Activated CD4-positive, alpha-beta memory T cell treated with anti-CD3 and anti-CD28 coated beads, Interleukin-2, amount 10 ng/mL, durations not matched to agents 7 days and 5 days (primary cell): ENCODE data around the gene NRTN. TPM values are rescaled to one million over a fixed set of nuclear protein-coding genes. Genes with fewer than 3 reads are reported as not detected.
"Not testable (repeated sequence)": the region's sequence is repeated elsewhere in the genome, so short reads cannot be mapped to it uniquely, and the experiment has no call there.

Source experiments
- CTCF ChIA-PET: fragments of 350-600 bp; sonication (Branson Sonifier 250); formaldehyde crosslinking; loops from one replicate; lab custom pipeline; 2021; ENCODE audit warnings: antibody characterized with exemption, inconsistent platforms; lab: Charles Lee
- POLR2A ChIA-PET: fragments of 350-600 bp; sonication (Branson Sonifier 250); formaldehyde crosslinking; loops from one replicate; lab custom pipeline; 2021; ENCODE audit warnings: antibody characterized with exemption; lab: Charles Lee
- DNase-seq: peaks from one replicate; pipeline ENCODE4 v3.0.0-alpha.2; 2020
- H3K27ac Mint-ChIP-seq: one replicate; pipeline ENCODE4 v1.8.0; 2021; ENCODE audit warnings: mild to moderate bottlenecking, mixed read lengths
- H3K27me3 Mint-ChIP-seq: one replicate; pipeline ENCODE4 v1.8.0; 2021; ENCODE audit warnings: mixed read lengths
- H3K36me3 Mint-ChIP-seq: one replicate; pipeline ENCODE4 v1.8.0; 2021; ENCODE audit warnings: low read depth, mixed read lengths
- H3K4me1 Mint-ChIP-seq: one replicate; pipeline ENCODE4 v1.8.0; 2021; ENCODE audit warnings: mixed read lengths
- H3K4me3 Mint-ChIP-seq: one replicate; pipeline ENCODE4 v1.8.0; 2021; ENCODE audit warnings: mild to moderate bottlenecking, mixed read lengths
- H3K9me3 Mint-ChIP-seq: one replicate; pipeline ENCODE4 v1.8.0; 2021; ENCODE audit warnings: mixed read lengths
- total RNA-seq, 2 experiments: library from RNA; stranded (reverse); gene quantifications; one replicate each; pipeline ENCODE4 v1.2.3, GENCODE V29; 2021

NRTN gene
- under 1 TPM; 0.20 to 0.43 TPM for total RNA-seq

GRCh38 chr19:5804516-5805461 lies at the start of gene NRTN:
TSS of gene NRTN (plus strand) at chr19:5805067. CDS start at chr19:5824166, 19,099 bp downstream.
- H3K36me3 Mint-ChIP-seq, result no peaks in the 10 kb centered on the region
- H3K4me3 Mint-ChIP-seq, result peak within 1 kb of the TSS; percentile 63
- peaks cover 23% of the 10 kb centered on the region for H3K4me1 Mint-ChIP-seq
- H3K9me3 Mint-ChIP-seq, result no peaks in the 10 kb centered on the region
- H3K27me3 Mint-ChIP-seq, result peaks cover 36% of the 10 kb centered on the region
- CTCF ChIA-PET, result interaction anchor here (0.5 to 2.3 kb wide), 49 partner anchors 9 to 894 kb away, joined by 3 to 58 read pairs (median 4); partner anchors contain the start of genes ALKBH7, CATSPERD, DUS3L and FUT6
- peak; percentile 47 for DNase-seq
- no peak within 1 kb of the TSS for H3K27ac Mint-ChIP-seq
- POLR2A ChIA-PET, result interaction anchor here (0.9 to 2.3 kb wide), 6 partner anchors 9 to 218 kb away, joined by 3 to 30 read pairs (median 4); partner anchors contain the start of genes NDUFA11 and VMAC

GRCh38 chr19:5762608-5763217 lies 42.2 kb upstream of the NRTN start:
- Mint-ChIP-seq H3K9me3 (no peaks in the 10 kb centered on the region), H3K27me3 (no peaks in the 10 kb centered on the region), H3K27ac (no peak overlapping the region), H3K36me3 (no peaks in the 10 kb centered on the region), H3K4me3 (no peak overlapping the region), H3K4me1 (no peaks in the 10 kb centered on the region)
- CTCF ChIA-PET, result no interaction called here
- POLR2A ChIA-PET, result no interaction called here
- DNase-seq, result no peak

- H3K27me3 Mint-ChIP-seq, result no peaks in the 10 kb centered on the region
- no peak overlapping the region for H3K4me3 Mint-ChIP-seq
- H3K4me1 Mint-ChIP-seq, result no peaks in the 10 kb centered on the region
- no peaks in the 10 kb centered on the region for H3K36me3 Mint-ChIP-seq
- ChIA-PET CTCF (no interaction called here), POLR2A (no interaction called here)
- no peaks in the 10 kb centered on the region for H3K9me3 Mint-ChIP-seq
- H3K27ac Mint-ChIP-seq, result no peak overlapping the region
- DNase-seq, result no peak
These were observed 39.6 kb upstream of the NRTN start for GRCh38 chr19:5765220-5765619.

- no peak overlapping the region for H3K27ac Mint-ChIP-seq
- H3K27me3 Mint-ChIP-seq, result no peaks in the 10 kb centered on the region
These were observed 36.9 kb upstream of the NRTN start for GRCh38 chr19:5767949-5768348.

GRCh38 chr19:5772416-5772815 lies 32.5 kb upstream of the NRTN start:
- no peaks in the 10 kb centered on the region for H3K36me3 Mint-ChIP-seq
- no peak for DNase-seq
- CTCF ChIA-PET, result interaction anchor here (0.7 kb wide), 1 partner anchor 172 kb away, joined by 4 read pairs; no protein-coding TSS in a partner anchor
- H3K4me1 Mint-ChIP-seq, result no peaks in the 10 kb centered on the region
- H3K9me3 Mint-ChIP-seq, result no peaks in the 10 kb centered on the region
- POLR2A ChIA-PET, result no interaction called here
- no peak overlapping the region for H3K27ac Mint-ChIP-seq
- H3K27me3 Mint-ChIP-seq, result no peaks in the 10 kb centered on the region
- H3K4me3 Mint-ChIP-seq, result no peak overlapping the region

More at GRCh38 chr19:5767949-5768348, 36.9 kb upstream of the NRTN start:
- no peaks in the 10 kb centered on the region for H3K9me3 Mint-ChIP-seq
- no peaks in the 10 kb centered on the region for H3K4me1 Mint-ChIP-seq
- DNase-seq, result no peak
- CTCF ChIA-PET, result no interaction called here
- H3K36me3 Mint-ChIP-seq, result no peaks in the 10 kb centered on the region
- POLR2A ChIA-PET, result no interaction called here
- H3K4me3 Mint-ChIP-seq, result no peak overlapping the region

- ChIA-PET CTCF (interaction anchor here (0.6 kb wide), 1 partner anchor 405 kb away, joined by 3 read pairs; no protein-coding TSS in a partner anchor), POLR2A (no interaction called here)
- no peaks in the 10 kb centered on the region for H3K4me1 Mint-ChIP-seq
- DNase-seq, result no peak
- no peak overlapping the region for H3K4me3 Mint-ChIP-seq
- no peak overlapping the region for H3K27ac Mint-ChIP-seq
- H3K36me3 Mint-ChIP-seq, result no peaks in the 10 kb centered on the region
- no peaks in the 10 kb centered on the region for H3K9me3 Mint-ChIP-seq
- H3K27me3 Mint-ChIP-seq, result no peaks in the 10 kb centered on the region
These were observed 31.6 kb upstream of the NRTN start for GRCh38 chr19:5773276-5773675.

- H3K27me3 Mint-ChIP-seq, result no peaks in the 10 kb centered on the region
- no peak overlapping the region for H3K27ac Mint-ChIP-seq
- no peak for DNase-seq
- ChIA-PET POLR2A (no interaction called here), CTCF (interaction anchor here (0.9 kb wide), 1 partner anchor 54 kb away, joined by 4 read pairs; no protein-coding TSS in a partner anchor)
- no peak overlapping the region for H3K4me3 Mint-ChIP-seq
- H3K9me3 Mint-ChIP-seq, result no peaks in the 10 kb centered on the region
- no peaks in the 10 kb centered on the region for H3K4me1 Mint-ChIP-seq
- no peaks in the 10 kb centered on the region for H3K36me3 Mint-ChIP-seq
These were observed 29.9 kb upstream of the NRTN start for GRCh38 chr19:5774921-5775320.

GRCh38 chr19:5775668-5776309 lies 29.1 kb upstream of the NRTN start:
- Mint-ChIP-seq H3K9me3 (no peaks in the 10 kb centered on the region), H3K27ac (no peak overlapping the region), H3K4me1 (no peaks in the 10 kb centered on the region), H3K27me3 (no peaks in the 10 kb centered on the region), H3K36me3 (no peaks in the 10 kb centered on the region), H3K4me3 (no peak overlapping the region)
- DNase-seq, result no peak
- ChIA-PET CTCF (no interaction called here), POLR2A (no interaction called here)

GRCh38 chr19:5778402-5778801 lies 26.5 kb upstream of the NRTN start:
- Mint-ChIP-seq H3K27me3 (no peaks in the 10 kb centered on the region), H3K9me3 (no peaks in the 10 kb centered on the region), H3K27ac (no peak overlapping the region), H3K4me3 (no peak overlapping the region), H3K4me1 (no peaks in the 10 kb centered on the region), H3K36me3 (no peaks in the 10 kb centered on the region)
- CTCF ChIA-PET, result interaction anchor here (0.7 kb wide), 1 partner anchor 582 kb away, joined by 3 read pairs; no protein-coding TSS in a partner anchor
- DNase-seq, result no peak
- POLR2A ChIA-PET, result no interaction called here

- not testable (repeated sequence) for H3K9me3 Mint-ChIP-seq, H3K4me3 Mint-ChIP-seq, H3K4me1 Mint-ChIP-seq, DNase-seq, H3K36me3 Mint-ChIP-seq, H3K27ac Mint-ChIP-seq, H3K27me3 Mint-ChIP-seq
- ChIA-PET POLR2A (interaction anchor here (0.8 kb wide), 1 partner anchor 9 kb away, joined by 4 read pairs; no protein-coding TSS in a partner anchor), CTCF (interaction anchor here (0.6 kb wide), 1 partner anchor 325 kb away, joined by 3 read pairs; no protein-coding TSS in a partner anchor)
These were observed 24.0 kb upstream of the NRTN start for GRCh38 chr19:5780916-5781315.

- Mint-ChIP-seq H3K4me3 (no peak overlapping the region), H3K27ac (no peak overlapping the region), H3K27me3 (no peaks in the 10 kb centered on the region), H3K4me1 (no peaks in the 10 kb centered on the region), H3K36me3 (peaks cover 18% of the 10 kb centered on the region), H3K9me3 (no peaks in the 10 kb centered on the region)
- no peak for DNase-seq
- CTCF ChIA-PET, result interaction anchor here (1.8 kb wide), 1 partner anchor 22 kb away, joined by 5 read pairs; no protein-coding TSS in a partner anchor
- POLR2A ChIA-PET, result no interaction called here
These were observed 22.5 kb upstream of the NRTN start for GRCh38 chr19:5782322-5782721.

GRCh38 chr19:5782945-5783919 lies 21.6 kb upstream of the NRTN start:
- Mint-ChIP-seq H3K9me3 (no peaks in the 10 kb centered on the region), H3K4me1 (no peaks in the 10 kb centered on the region), H3K4me3 (no peak overlapping the region), H3K27ac (no peak overlapping the region), H3K27me3 (no peaks in the 10 kb centered on the region), H3K36me3 (peaks cover 22% of the 10 kb centered on the region)
- ChIA-PET POLR2A (no interaction called here), CTCF (interaction anchor here (1.8 kb wide), 1 partner anchor 21 kb away, joined by 5 read pairs; no protein-coding TSS in a partner anchor)
- DNase-seq, result no peak
